GM23248 (cell line): ENCODE data around the gene ADAM19. TPM values are rescaled to one million over a fixed set of nuclear protein-coding genes. Genes with fewer than 3 reads are reported as not detected.

Experiments used
- DNase-seq: peaks from one replicate; pipeline ENCODE4 v3.0.0-alpha.2; 2015
- H2AFZ ChIP-seq: fragments of 200-600 bp; sonication (generic); 2 replicates; pipeline ENCODE4 v1.6.1; 2016; ENCODE audit warnings: antibody characterized with exemption
- H3F3A ChIP-seq: fragments of 200-600 bp; sonication (generic); 2 replicates; pipeline ENCODE4 v1.6.1; 2016; ENCODE audit warnings: mild to moderate bottlenecking, antibody characterized with exemption, mixed run types; ENCODE audit not compliant: insufficient read depth
- H3K27ac ChIP-seq: fragments of 200-600 bp; sonication (generic); 2 replicates; pipeline ENCODE4 v1.5.1; 2016; ENCODE audit warnings: mild to moderate bottlenecking
- H3K27me3 ChIP-seq: fragments of 200-600 bp; sonication (generic); replicated peaks from 2 replicates; pipeline ENCODE4 v1.6.1; 2016; ENCODE audit warnings: mild to moderate bottlenecking; ENCODE audit not compliant: insufficient read depth
- H3K36me3 ChIP-seq: fragments of 200-600 bp; sonication (generic); 2 replicates; pipeline ENCODE4 v1.6.1; 2016; ENCODE audit warnings: low read depth, mild to moderate bottlenecking
- H3K4me1 ChIP-seq: fragments of 200-600 bp; sonication (generic); 2 replicates; pipeline ENCODE4 v1.6.1; 2016; ENCODE audit warnings: mild to moderate bottlenecking; ENCODE audit not compliant: insufficient read depth
- H3K4me2 ChIP-seq: fragments of 200-600 bp; sonication (generic); one replicate; pipeline ENCODE4 v1.6.1; 2016; ENCODE audit warnings: mild to moderate bottlenecking; ENCODE audit not compliant: unreplicated experiment
- H3K4me3 ChIP-seq: fragments of 200-600 bp; sonication (generic); 2 replicates; pipeline ENCODE4 v1.5.1; 2016; ENCODE audit warnings: mild to moderate bottlenecking
- H3K79me2 ChIP-seq: fragments of 200-600 bp; sonication (generic); 2 replicates; pipeline ENCODE4 v1.6.1; 2016; ENCODE audit warnings: mild to moderate bottlenecking; ENCODE audit not compliant: insufficient read depth
- H3K9ac ChIP-seq: fragments of 200-600 bp; sonication (generic); 2 replicates; pipeline ENCODE4 v1.6.1; 2016; ENCODE audit warnings: mild to moderate bottlenecking
- H3K9me2 ChIP-seq: fragments of 200-600 bp; sonication (generic); 2 replicates; pipeline ENCODE4 v1.6.1; 2016; ENCODE audit warnings: mixed run types, mild to moderate bottlenecking, moderate library complexity; ENCODE audit not compliant: insufficient read depth
- H3K9me3 ChIP-seq: fragments of 200-600 bp; sonication (generic); one replicate; pipeline ENCODE4 v1.6.1; 2017; ENCODE audit warnings: low read depth
- H4K20me1 ChIP-seq: fragments of 200-600 bp; sonication (generic); 2 replicates; pipeline ENCODE4 v1.6.0; 2016; ENCODE audit not compliant: insufficient read depth
- EZH2 ChIP-seq: fragments of 200-600 bp; sonication (generic); IDR thresholded peaks from 2 replicates; pipeline ENCODE4 v1.6.1; 2018; ENCODE audit warnings: antibody characterized with exemption, mild to moderate bottlenecking; ENCODE audit not compliant: insufficient read depth, poor library complexity, severe bottlenecking
- EZH2phosphoT487 ChIP-seq: fragments of 200-600 bp; sonication (generic); IDR thresholded peaks from 2 replicates; pipeline ENCODE4 v1.6.1; 2018; ENCODE audit warnings: antibody characterized with exemption, moderate library complexity, mild to moderate bottlenecking, low read depth; ENCODE audit not compliant: insufficient read depth
- WGBS, 2 experiments: methylation state at CpG; one replicate each; pipeline ENCODE4 v1.1.6; 2015 to 2017; ENCODE audit warnings: low lambda C conversion rate in 2 of 2, low coverage in 1 of 2; ENCODE audit errors: missing lambda C conversion rate in 2 of 2; 5-methylcytosine and 5-hydroxymethylcytosine counted together
- in situ Hi-C: fragments of 300-500 bp; cut with MboI; formaldehyde crosslinking; loops from 2 replicates; pipeline ENCODE4 v1.15.0; 2020
- polyA plus RNA-seq: library from polyadenylated mRNA; unstranded; fragments of >200 nt; fragmentation: Nextera tagmentation; extraction: Ambion mirVana; gene quantifications from 2 replicates; pipeline ENCODE4 v1.2.1, GENCODE V29; 2016
- total RNA-seq: library from RNA; depleted of rRNA; stranded (reverse); fragments of >200 nt; shearing (Covaris generic); gene quantifications from 2 replicates; pipeline ENCODE4 v1.2.3, GENCODE V29; 2014

Gene ADAM19
- total and polyA plus RNA-seq, 2 experiments from 2014 or later = 18.1 to 20.5 TPM

GRCh38 chr5:157540707-157541446 is 34.7 kb downstream of the ADAM19 start:
- Histone ChIP-seq H2AFZ (peak overlapping the region; percentile 69), H3K36me3 (0 out of 2 replicates have a peak, but pooled peaks cover 5% of the 10 kb centered on the region), H3K4me2 (peak overlapping the region; percentile 82), H3F3A (peaks cover 25% of the 10 kb centered on the region), H4K20me1 (no peaks in the 10 kb centered on the region), H3K27ac (peak overlapping the region; percentile 77), H3K4me1 (peaks cover 29% of the 10 kb centered on the region), H3K9me2 (no peaks in the 10 kb centered on the region), H3K9me3 (no peaks in the 10 kb centered on the region), H3K9ac (peak overlapping the region; percentile 69), H3K27me3 (no peaks in the 10 kb centered on the region), H3K4me3 (peak overlapping the region; percentile 55), H3K79me2 (peaks cover 89% of the 10 kb centered on the region)
- WGBS, 2 experiments = 20% methylated on average over 11 of the region's 11 CpGs
- TF ChIP-seq EZH2phosphoT487 (no peak), EZH2 (no peak)
- in situ Hi-C loops = no loop called here
- DNase-seq = peak; percentile 84

DNA sequence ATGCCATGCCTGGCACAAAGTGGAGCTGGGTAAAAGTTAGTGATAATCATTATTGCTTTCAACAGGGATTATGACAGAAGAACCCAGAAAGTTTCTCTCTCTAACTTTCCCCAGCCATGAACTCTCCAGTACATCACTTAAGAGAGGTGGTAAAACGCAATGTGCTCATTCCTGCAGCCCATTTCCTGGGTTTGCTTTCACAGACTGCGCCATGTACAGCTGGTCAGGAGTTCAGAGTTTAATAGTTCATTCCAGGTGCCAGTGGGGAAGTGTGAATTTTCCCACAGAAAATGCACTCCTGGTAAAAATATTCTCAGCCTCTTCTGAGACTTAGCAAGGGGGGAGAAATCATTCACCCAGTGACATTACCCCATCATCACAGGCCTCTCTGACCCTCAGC is 35.5 kb downstream of the ADAM19 start:
- Histone ChIP-seq H3K36me3 (0 out of 2 replicates have a peak, but pooled peaks cover 5% of the 10 kb centered on the region), H3K9me2 (no peaks in the 10 kb centered on the region), H3K4me1 (peaks cover 33% of the 10 kb centered on the region), H3K27ac (peak overlapping the region; percentile 77), H3F3A (peaks cover 25% of the 10 kb centered on the region), H3K4me2 (no peak overlapping the region), H3K79me2 (peaks cover 81% of the 10 kb centered on the region), H4K20me1 (no peaks in the 10 kb centered on the region), H3K9me3 (no peaks in the 10 kb centered on the region), H2AFZ (no peak overlapping the region), H3K9ac (no peak overlapping the region), H3K27me3 (no peaks in the 10 kb centered on the region), H3K4me3 (no peak overlapping the region)
- in situ Hi-C loops = no loop called here
- no peak for DNase-seq
- TF ChIP-seq EZH2 (no peak), EZH2phosphoT487 (no peak)
- 98 to 100% methylated on average over 2 of the region's 2 CpGs for WGBS, 2 experiments

DNA sequence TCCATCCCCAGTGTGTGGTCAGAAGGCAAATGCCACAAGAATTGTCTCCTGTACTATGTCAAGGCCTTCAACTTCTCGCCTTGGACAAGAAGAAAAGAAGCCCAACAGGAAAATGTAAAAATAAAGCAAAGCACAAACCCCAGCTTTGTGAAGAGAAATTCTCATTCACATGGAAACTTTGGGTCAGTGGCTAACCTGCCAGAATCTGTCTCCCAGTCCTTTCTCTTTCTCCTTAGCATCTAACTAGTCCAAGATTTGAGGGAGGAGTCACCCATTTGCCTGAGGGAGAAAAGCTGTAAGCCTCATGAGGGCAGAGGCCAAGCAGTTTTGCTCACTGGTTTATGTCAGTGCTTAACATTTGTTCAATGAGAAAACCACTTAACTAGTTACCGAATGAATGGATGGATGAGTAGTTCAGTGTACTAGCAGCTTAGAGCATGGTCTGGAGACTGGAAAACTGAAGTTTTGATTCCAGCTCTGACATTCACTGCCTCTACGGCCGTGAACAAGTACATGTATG is 36.0 kb downstream of the ADAM19 start:
- TF ChIP-seq EZH2 (no peak), EZH2phosphoT487 (no peak)
- DNase-seq = no peak

DNA sequence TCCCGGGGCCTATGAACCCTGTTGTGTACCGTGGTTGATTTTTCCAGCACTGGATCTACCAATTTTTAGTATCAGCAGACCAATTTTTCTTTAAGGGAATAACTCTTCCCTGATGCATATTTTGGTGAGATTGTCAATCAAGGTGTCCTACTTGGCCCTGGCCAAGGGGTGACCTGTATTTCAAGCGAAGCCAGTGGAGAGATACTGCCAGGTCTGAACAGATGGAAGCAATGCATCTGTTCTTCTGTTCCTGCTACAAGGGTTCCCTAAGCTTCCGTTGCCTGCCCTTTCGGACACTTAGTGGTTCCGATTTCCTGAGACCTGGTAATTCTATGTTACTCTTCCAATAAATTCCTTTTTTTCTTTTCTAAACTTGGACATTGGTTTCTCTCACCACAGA is 37.3 kb downstream of the ADAM19 start:
- H3K4me2 ChIP-seq = no peak overlapping the region
- no peaks in the 10 kb centered on the region for H4K20me1 ChIP-seq
- H2AFZ ChIP-seq = no peak overlapping the region
- TF ChIP-seq EZH2 = no peak
- no peak for TF ChIP-seq EZH2phosphoT487
- no peak overlapping the region for H3K27ac ChIP-seq
- DNase-seq = no peak
- no peak overlapping the region for H3K9ac ChIP-seq
- no peaks in the 10 kb centered on the region for H3K9me2 ChIP-seq
- H3F3A ChIP-seq = peaks cover 25% of the 10 kb centered on the region
- 96 to 99% methylated on average over 6 of the region's 6 CpGs for WGBS, 2 experiments
- no peak overlapping the region for H3K4me3 ChIP-seq
- H3K27me3 ChIP-seq = no peaks in the 10 kb centered on the region
- in situ Hi-C loops = no loop called here
- peaks cover 63% of the 10 kb centered on the region for H3K79me2 ChIP-seq
- H3K4me1 ChIP-seq = peaks cover 32% of the 10 kb centered on the region
- H3K36me3 ChIP-seq = 0 out of 2 replicates have a peak, but pooled peaks cover 5% of the 10 kb centered on the region
- H3K9me3 ChIP-seq = no peaks in the 10 kb centered on the region

More for the DNA sequence above, 36.0 kb downstream of the ADAM19 start:
- Histone ChIP-seq H3K79me2 (peaks cover 76% of the 10 kb centered on the region), H4K20me1 (no peaks in the 10 kb centered on the region), H3K4me3 (no peak overlapping the region), H3K4me1 (peaks cover 38% of the 10 kb centered on the region), H3K4me2 (no peak overlapping the region), H3K27me3 (no peaks in the 10 kb centered on the region), H3K9ac (no peak overlapping the region), H2AFZ (no peak overlapping the region), H3K9me3 (no peaks in the 10 kb centered on the region), H3K36me3 (0 out of 2 replicates have a peak, but pooled peaks cover 5% of the 10 kb centered on the region), H3K27ac (no peak overlapping the region), H3F3A (peaks cover 25% of the 10 kb centered on the region), H3K9me2 (no peaks in the 10 kb centered on the region)
- 93 to 100% methylated on average over 4 of the region's 4 CpGs for WGBS, 2 experiments
- in situ Hi-C loops = no loop called here
